ENCODE measurements around the gene CRYBB1. TPM values are rescaled to one million over a fixed set of nuclear protein-coding genes. Genes with fewer than 3 reads are reported as not detected.

The CRYBB1 gene
- total and polyA plus RNA-seq, 2 donors (not counting 3 experiments of a cell fraction or from before 2014, with no cell fraction given), result not detected

DNA sequence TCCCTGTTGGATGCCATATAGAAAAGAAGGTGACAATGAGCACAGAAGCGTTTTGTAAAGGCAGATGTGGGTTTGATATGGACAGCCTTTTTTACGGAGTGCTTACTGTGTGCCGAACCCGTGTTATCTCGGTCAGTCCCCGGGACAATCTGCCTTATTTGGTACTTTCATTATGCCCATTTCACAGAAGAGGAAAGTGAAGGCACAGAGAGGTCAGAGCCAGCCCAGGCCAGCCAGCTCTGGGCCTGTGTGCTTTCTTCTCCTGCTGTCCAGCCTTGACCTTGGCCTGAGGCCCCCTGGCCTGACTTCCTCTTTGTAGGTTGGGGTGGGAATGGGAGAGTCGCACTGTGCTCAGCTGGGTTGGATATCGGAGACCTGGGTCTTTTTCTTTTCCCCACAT is 628 bp upstream of the CRYBB1 start:
- Histone ChIP-seq H4K20me1 (replicated peaks; ENCODE audit: control insufficient read depth, extremely low read depth, insufficient read depth, low read length) (no peaks in the 10 kb centered on the region), H3K27ac (ENCODE audit: insufficient read depth, low read depth, low read length) (no peak overlapping the region), H2AFZ (ENCODE audit: low read depth, low read length) (no peak overlapping the region), H3K36me3 (ENCODE audit: control insufficient read depth in 2 of 2, extremely low read depth in 1 of 2, insufficient read depth in 2 of 2, low read length in 2 of 2) (no peaks in the 10 kb centered on the region), H3K4me1 (ENCODE audit: control insufficient read depth, extremely low read depth, insufficient read depth, low read length) (no peaks in the 10 kb centered on the region), H3K4me2 (ENCODE audit: insufficient read depth, low read length) (no peak overlapping the region), H3K4me3 (replicated peaks in 1 of 3; ENCODE audit: insufficient read depth in 1 of 3, low read depth in 1 of 3, low read length in 3 of 3) (no peak overlapping the region), H3K9me1 (replicated peaks; ENCODE audit: control insufficient read depth, extremely low read depth, insufficient read depth, low read length) (no peaks in the 10 kb centered on the region), H3K9ac (replicated peaks; ENCODE audit: extremely low read depth, insufficient read depth, low read length) (no peak overlapping the region), H3K79me2 (ENCODE audit: control insufficient read depth, insufficient read depth, low read length) (no peaks in the 10 kb centered on the region), H3K27me3 (ENCODE audit: control insufficient read depth in 2 of 2, insufficient read depth in 2 of 2, low read length in 2 of 2) (peaks cover 3 to 8% of the 10 kb centered on the region in 2 experiments), H3K9me3 (replicated peaks; ENCODE audit: control insufficient read depth, insufficient read depth, low read length) (no peaks in the 10 kb centered on the region)
- FAIRE-seq (no peak), DNase-seq (ENCODE audit: low read depth, low spot score) (no peak)
- POLR2A ChIA-PET, result no interaction called here
- CTCF ChIA-PET, result interaction anchor here (0.5 kb wide), 1 partner anchor 11 kb away, joined by 4 read pairs; no protein-coding TSS in a partner anchor
- BruUV-seq (replicated peaks), result no TSS peak
- TF ChIP-seq MYC (IDR thresholded peaks at IDR 0.05; ENCODE audit: low read depth, low read length) (no peak), POLR2AphosphoS5 (IDR thresholded peaks at IDR 0.05; ENCODE audit: insufficient read depth, low read depth, low read length) (no peak), POLR2A (IDR thresholded peaks at IDR 0.05; ENCODE audit: low read depth, low read length) (no peak), JUN (IDR thresholded peaks at IDR 0.05; ENCODE audit: borderline replicate concordance, insufficient read depth, insufficient read length, low read depth) (no peak), GATA2 (IDR thresholded peaks at IDR 0.05; ENCODE audit: insufficient read depth, insufficient read length, low read depth, low read length) (no peak), EZH2 (IDR thresholded peaks at IDR 0.05; ENCODE audit: borderline replicate concordance, low read depth, low read length, severe bottlenecking) (no peak), FOS (IDR thresholded peaks at IDR 0.05; ENCODE audit: borderline replicate concordance, insufficient read depth, low read length) (no peak), CTCF (IDR thresholded peaks at IDR 0.05; ENCODE audit: extremely low read depth in 1 of 2, insufficient read depth in 1 of 2, low read depth in 1 of 2, low read length in 2 of 2) (no peak)
- TF ChIP-seq, protein P1, sequence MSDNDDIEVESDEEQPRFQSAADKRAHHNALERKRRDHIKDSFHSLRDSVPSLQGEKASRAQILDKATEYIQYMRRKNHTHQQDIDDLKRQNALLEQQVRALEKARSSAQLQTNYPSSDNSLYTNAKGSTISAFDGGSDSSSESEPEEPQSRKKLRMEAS (IDR thresholded peaks at IDR 0.05; ENCODE audit: insufficient read depth, insufficient read length), result no peak
- intact Hi-C loops (cut with micrococcal nuclease) (no loop called here), dilution Hi-C loops (cut with MboI; ENCODE audit: extremely low pct_ligation_motif_present, low sequenced_read_pairs) (no loop called here)

Data from endothelial cell of umbilical vein (primary cell).